Central memory CD8-positive, alpha-beta T cell (primary cell): Measurements from ENCODE around the gene ZNF429.
A peak's percentile ranks its signal among the peaks of the same experiment; 100 is the strongest.

Source experiments
- ATAC-seq: fragments of 150-1000 bp; cut with Tn5 transposase; replicated peaks from 2 replicates; pipeline ENCODE4 v1.10.0; 2022; ENCODE audit warnings: mild to moderate bottlenecking, moderate FRiP score, moderate number of reproducible peaks; ENCODE audit not compliant: poor library complexity, severe bottlenecking; ENCODE audit errors: extremely low read depth
- DNase-seq, 2 donors: peaks; one replicate each; pipeline ENCODE4 v3.0.0; 2021; ENCODE audit warnings: low spot score in 2 of 2
- H3K27ac Mint-ChIP-seq: one replicate; pipeline ENCODE4 v1.8.0; 2022; ENCODE audit warnings: low read depth, mild to moderate bottlenecking, moderate library complexity, mixed read lengths
- H3K27me3 Mint-ChIP-seq: one replicate; pipeline ENCODE4 v1.8.0; 2022; ENCODE audit warnings: mixed read lengths
- H3K36me3 Mint-ChIP-seq: one replicate; pipeline ENCODE4 v1.8.0; 2022; ENCODE audit warnings: mild to moderate bottlenecking, moderate library complexity, mixed read lengths; ENCODE audit not compliant: insufficient read depth
- H3K4me1 Mint-ChIP-seq: one replicate; pipeline ENCODE4 v1.8.0; 2022; ENCODE audit warnings: mixed read lengths
- H3K4me3 Mint-ChIP-seq: one replicate; pipeline ENCODE4 v1.8.0; 2022; ENCODE audit warnings: mild to moderate bottlenecking, moderate library complexity, mixed read lengths
- H3K9me3 Mint-ChIP-seq: one replicate; pipeline ENCODE4 v1.8.0; 2022; ENCODE audit warnings: mixed read lengths

Gene ZNF429

GRCh38 chr19:21603431-21604231 lies 98.2 kb downstream of the ZNF429 start:
- H3K4me3 Mint-ChIP-seq: peak overlapping the region; percentile 94
- peaks cover 1% of the 10 kb centered on the region for H3K36me3 Mint-ChIP-seq
- H3K4me1 Mint-ChIP-seq: peaks cover 20% of the 10 kb centered on the region
- H3K27me3 Mint-ChIP-seq: no peaks in the 10 kb centered on the region
- DNase-seq (no peak), ATAC-seq (no peak)
- H3K9me3 Mint-ChIP-seq: no peaks in the 10 kb centered on the region
- peak overlapping the region; percentile 92 for H3K27ac Mint-ChIP-seq

DNA sequence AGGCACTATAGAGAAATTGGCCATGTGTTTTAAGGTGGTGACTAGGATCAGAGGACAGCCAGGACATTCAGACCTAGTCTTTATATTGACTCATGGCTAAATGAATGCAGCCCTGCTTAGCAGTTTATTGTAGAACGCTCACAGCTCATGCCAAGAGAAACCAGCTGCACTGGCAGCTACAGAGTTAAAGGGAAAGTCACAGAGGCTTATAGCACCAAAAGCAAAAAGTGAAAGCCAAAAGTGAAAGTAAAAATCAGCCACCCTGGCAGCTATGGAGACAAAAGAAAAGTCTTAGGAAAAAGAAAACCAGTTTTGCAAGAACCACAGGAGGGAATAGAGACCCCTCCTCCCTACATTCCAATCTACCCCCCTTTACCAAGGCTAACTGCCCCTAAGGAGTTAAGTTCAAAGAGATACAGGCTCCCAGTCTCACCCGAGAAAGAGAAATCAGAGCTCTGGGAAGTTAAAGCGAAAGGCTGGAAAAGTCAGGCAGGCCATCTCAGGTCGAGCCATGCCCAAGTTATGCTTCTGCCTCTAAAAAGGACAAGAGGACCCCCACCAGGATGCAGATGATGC lies 99.0 kb downstream of the ZNF429 start:
- Mint-ChIP-seq H3K36me3 (peaks cover 1% of the 10 kb centered on the region), H3K27me3 (no peaks in the 10 kb centered on the region), H3K27ac (peak overlapping the region; percentile 92), H3K4me1 (peaks cover 20% of the 10 kb centered on the region), H3K9me3 (no peaks in the 10 kb centered on the region), H3K4me3 (peak overlapping the region; percentile 94)
- ATAC-seq: peak; percentile 60
- no peak for DNase-seq
